Frontal cortex (tissue), 4 donors: Measurements from ENCODE around the gene TBXAS1. TPM values are rescaled to one million over a fixed set of nuclear protein-coding genes. Genes with fewer than 3 reads are reported as not detected.
"Not testable (repeated sequence)": the region's sequence is repeated elsewhere in the genome, so short reads cannot be mapped to it uniquely, and the experiment has no call there.

Experiments used
- DNase-seq, 2 donors: peaks; one replicate each; pipeline ENCODE4 v3.0.0; 2012; ENCODE audit warnings: low spot score in 2 of 2
- FAIRE-seq: peaks from 2 replicates; lab custom pipeline; 2012; peaks lifted over from hg19 to GRCh38; lab: Jason Lieb, UNC
- total RNA-seq: library from RNA; depleted of rRNA; stranded (reverse); fragments of >200 nt; gene quantifications from one replicate; pipeline ENCODE4 v1.2.3, GENCODE V29; 2014
- donor health status: control.
- donor health status: control.
- donor health status: control.

TBXAS1 gene
- total RNA-seq, 1 donor from 2014 or later, result 2.9 TPM

GRCh38 chr7:139906879-139907278 is 77.8 kb downstream of the TBXAS1 start:
- no peak for FAIRE-seq
- no peak for DNase-seq

GRCh38 chr7:139908792-139909191 is 79.7 kb downstream of the TBXAS1 start:
- FAIRE-seq, result no peak
- DNase-seq, result no peak

- DNase-seq (no peak), FAIRE-seq (no peak)
These were observed 80.5 kb downstream of the TBXAS1 start for GRCh38 chr7:139909379-139910050.

DNA sequence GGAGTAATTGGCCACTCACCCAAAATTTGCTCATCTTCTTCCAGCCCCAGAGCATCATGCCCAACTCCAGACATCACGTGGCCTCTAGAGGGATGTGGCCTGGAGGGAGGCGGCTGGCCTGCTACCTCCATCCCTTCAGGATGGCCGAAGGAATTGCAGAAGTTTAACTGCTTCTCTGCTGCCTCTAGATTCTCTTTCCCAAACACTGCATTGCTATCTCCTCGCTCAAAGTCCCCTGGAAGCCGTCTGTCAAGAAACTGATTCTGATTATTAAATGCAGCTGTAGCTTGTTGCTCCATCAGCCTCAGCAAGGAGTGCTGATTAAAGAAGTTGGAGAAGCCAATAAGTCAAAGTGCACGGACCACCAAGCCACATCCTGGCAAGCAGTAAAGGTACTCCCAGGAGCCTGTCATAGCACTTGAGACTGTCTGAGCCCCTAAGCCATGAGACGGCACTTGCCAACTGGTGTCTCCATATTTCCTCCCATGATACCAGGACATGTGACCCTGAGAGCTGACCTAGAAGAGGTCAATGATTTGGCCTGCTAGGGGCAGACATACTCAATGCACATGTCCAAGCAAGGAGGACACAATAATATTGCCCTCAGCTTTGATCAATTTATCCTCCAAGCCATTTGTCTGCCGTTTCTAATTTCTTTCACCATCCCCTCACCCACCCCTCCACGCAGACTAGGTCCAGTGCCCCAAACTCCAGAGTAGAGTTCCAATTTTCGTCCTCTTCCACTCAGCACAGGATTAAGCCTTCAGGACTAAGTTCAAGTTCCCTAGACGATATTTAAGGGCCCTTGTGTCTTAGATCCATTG is 84.2 kb downstream of the TBXAS1 start:
- FAIRE-seq (no peak), DNase-seq (no peak)

GRCh38 chr7:139913845-139914135 is 84.7 kb downstream of the TBXAS1 start:
- FAIRE-seq, result no peak

DNA sequence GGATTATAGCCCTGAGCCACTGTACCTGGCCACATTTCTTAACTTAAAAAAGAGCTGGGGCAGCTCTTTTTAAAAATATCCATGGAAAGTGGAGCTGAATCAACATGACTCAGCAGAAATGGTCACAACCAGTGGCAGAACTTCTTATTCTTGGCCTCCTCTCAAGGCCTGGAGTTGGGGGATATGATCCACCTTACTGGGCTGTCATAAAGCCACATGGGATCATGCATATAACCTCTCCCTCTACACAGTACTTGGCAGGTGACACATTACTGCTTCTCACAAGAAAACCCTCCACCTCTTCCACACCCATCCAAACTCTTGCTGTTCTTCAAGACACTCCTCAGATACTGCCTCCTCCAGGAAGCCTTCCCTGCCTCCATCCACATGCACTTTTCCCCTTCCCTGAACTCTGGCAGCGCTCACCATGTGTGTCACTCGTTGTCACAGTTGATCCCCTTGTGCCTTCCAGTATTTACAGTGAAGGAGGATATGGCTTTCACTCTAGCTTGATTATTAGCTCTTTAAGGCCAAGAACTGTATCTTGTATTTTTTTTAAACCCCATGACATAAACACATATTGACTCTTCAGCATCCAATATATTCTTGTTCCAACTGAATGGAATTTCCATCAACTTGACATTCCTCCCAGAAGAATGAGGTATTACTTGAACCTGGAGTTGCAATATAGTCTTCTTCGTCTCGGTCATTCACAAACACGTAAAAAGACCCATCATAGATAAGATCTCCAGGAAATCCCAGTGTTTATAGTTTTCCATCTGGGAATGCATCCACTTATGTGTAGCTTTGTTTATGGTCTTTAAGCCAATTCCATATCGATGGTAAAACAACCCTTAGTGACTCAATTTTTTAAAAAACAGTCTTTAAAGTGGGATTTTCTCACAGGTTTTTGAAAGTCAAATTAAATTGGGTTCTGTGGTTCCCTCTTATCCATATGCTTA is 85.5 kb downstream of the TBXAS1 start:
- FAIRE-seq (no peak), DNase-seq (no peak)

More at GRCh38 chr7:139913845-139914135, 84.7 kb downstream of the TBXAS1 start:
- no peak for DNase-seq

DNA sequence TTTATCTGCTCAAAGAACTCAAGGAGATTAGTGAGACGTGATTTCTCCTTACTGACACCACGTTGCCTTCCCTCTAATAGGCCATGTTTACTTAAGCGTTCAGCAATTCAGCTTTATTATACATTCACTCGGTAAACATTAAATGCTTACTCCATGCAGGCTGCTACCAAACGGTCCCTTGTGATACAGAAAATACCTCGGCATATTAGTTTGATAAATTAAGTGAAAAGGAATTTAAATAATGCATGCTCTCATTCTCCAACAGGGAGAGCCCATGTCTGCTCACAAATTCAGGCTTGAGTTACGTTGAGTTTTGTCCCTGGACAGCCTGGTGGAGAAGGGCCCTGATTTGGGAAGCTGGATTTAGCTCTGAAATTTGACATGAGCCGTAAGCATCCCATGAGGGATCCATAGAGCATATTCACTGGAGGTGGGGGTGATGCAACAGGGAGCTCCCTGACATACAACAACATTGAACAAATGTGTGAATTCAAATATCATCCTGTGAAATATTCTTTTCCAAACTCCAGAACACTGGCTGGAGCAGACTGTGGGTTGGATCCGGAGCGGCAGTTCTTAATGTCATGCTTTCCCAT is 86.3 kb downstream of the TBXAS1 start:
- DNase-seq (no peak), FAIRE-seq (no peak)

- FAIRE-seq (no peak), DNase-seq (peak in 1 of 2 donors; percentile 22)
These were observed 87.0 kb downstream of the TBXAS1 start for GRCh38 chr7:139915864-139916716.

- DNase-seq (no peak), FAIRE-seq (no peak)
These were observed 87.8 kb downstream of the TBXAS1 start for GRCh38 chr7:139916717-139917395.

GRCh38 chr7:139917851-139918250 is 88.8 kb downstream of the TBXAS1 start:
- FAIRE-seq, result no peak
- DNase-seq, result no peak

- DNase-seq (no peak), FAIRE-seq (no peak)
These were observed 89.4 kb downstream of the TBXAS1 start for GRCh38 chr7:139918480-139918879.

- FAIRE-seq, result no peak
- DNase-seq, result no peak
These were observed 94.0 kb downstream of the TBXAS1 start for GRCh38 chr7:139923090-139923489.

- DNase-seq (no peak), FAIRE-seq (no peak)
These were observed 95.4 kb downstream of the TBXAS1 start for GRCh38 chr7:139924461-139924860.

GRCh38 chr7:139929221-139929620 is 100.2 kb downstream of the TBXAS1 start:
- FAIRE-seq, DNase-seq: not testable (repeated sequence)

- FAIRE-seq, result no peak
- no peak for DNase-seq
These were observed 101.4 kb downstream of the TBXAS1 start for GRCh38 chr7:139930286-139930965.

- FAIRE-seq, result no peak
These were observed 102.3 kb downstream of the TBXAS1 start for GRCh38 chr7:139931190-139931934.

GRCh38 chr7:139932531-139932930 is 103.5 kb downstream of the TBXAS1 start:
- FAIRE-seq, result no peak
- DNase-seq, result no peak

More at GRCh38 chr7:139931190-139931934, 102.3 kb downstream of the TBXAS1 start:
- DNase-seq, result no peak
